HG02759 (cell line): ENCODE measurements around the gene OLIG1.

Experiments
- ATAC-seq: cut with Tn5 transposase; IDR thresholded peaks from one replicate; pipeline ENCODE4 v1.9.1; 2021; ENCODE audit warnings: mild to moderate bottlenecking, moderate library complexity; ENCODE audit not compliant: unreplicated experiment

The OLIG1 gene

GRCh38 chr21:33069994-33070743 is at the start of gene OLIG1:
TSS of gene OLIG1 (plus strand) at chr21:33070141. CDS start at chr21:33070247, 106 bp downstream.
- no peak for ATAC-seq

- ATAC-seq = no peak
These were observed 49.3 kb upstream of the OLIG1 start for GRCh38 chr21:33020558-33021100.

- ATAC-seq = no peak
These were observed 48.8 kb upstream of the OLIG1 start for GRCh38 chr21:33021150-33021549.

DNA sequence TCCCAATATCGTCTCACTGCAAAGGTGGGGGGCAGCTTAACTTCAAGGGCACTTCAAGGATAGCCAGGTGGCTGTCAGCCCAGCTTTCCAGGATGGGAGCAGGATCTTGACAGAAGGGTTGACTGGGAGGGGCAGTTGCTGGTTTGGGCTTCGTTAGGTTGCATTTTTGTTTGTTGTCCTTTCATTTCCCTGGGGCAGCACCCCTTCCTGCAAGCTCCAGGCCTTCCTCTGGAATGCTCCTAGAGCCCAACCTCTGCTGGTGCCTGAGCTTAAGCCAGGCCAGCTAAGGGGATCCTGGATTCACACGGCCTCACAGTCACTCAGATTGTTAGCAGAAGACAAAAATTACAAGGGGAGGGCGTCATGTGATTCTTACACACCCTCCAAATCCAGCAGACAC is 48.3 kb upstream of the OLIG1 start:
- no peak for ATAC-seq

DNA sequence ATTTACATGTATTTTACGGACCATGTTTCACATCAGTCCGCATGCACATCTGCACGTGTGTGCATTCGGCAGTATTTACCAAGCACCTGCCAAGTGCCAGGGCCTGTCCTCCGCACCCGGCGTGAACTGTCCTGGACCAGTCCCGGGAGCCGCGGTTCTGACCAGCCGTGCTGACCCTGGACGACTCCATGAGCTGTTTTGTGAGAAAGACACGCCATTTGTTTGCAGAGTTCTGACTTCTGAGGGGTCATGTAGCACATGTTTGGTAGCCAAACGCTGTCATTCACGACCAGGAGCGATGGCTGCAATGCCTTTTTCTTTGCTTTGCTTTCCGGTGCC is 47.5 kb upstream of the OLIG1 start:
- ATAC-seq = no peak

- no peak for ATAC-seq
These were observed 46.9 kb upstream of the OLIG1 start for GRCh38 chr21:33022828-33023573.

DNA sequence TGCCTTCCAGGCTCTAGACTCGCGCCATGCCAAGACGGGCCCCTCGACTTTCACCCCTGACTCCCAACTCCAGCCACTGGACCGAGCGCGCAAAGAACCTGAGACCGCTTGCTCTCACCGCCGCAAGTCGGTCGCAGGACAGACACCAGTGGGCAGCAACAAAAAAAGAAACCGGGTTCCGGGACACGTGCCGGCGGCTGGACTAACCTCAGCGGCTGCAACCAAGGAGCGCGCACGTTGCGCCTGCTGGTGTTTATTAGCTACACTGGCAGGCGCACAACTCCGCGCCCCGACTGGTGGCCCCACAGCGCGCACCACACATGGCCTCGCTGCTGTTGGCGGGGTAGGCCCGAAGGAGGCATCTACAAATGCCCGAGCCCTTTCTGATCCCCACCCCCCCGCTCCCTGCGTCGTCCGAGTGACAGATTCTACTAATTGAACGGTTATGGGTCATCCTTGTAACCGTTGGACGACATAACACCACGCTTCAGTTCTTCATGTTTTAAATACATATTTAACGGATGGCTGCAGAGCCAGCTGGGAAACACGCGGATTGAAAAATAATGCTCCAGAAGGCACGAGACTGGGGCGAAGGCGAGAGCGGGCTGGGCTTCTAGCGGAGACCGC is 46.3 kb upstream of the OLIG1 start:
- ATAC-seq = no peak

GRCh38 chr21:33024201-33025103 is 45.5 kb upstream of the OLIG1 start:
- ATAC-seq = no peak

GRCh38 chr21:33025106-33025488 is 44.8 kb upstream of the OLIG1 start:
- ATAC-seq = no peak

DNA sequence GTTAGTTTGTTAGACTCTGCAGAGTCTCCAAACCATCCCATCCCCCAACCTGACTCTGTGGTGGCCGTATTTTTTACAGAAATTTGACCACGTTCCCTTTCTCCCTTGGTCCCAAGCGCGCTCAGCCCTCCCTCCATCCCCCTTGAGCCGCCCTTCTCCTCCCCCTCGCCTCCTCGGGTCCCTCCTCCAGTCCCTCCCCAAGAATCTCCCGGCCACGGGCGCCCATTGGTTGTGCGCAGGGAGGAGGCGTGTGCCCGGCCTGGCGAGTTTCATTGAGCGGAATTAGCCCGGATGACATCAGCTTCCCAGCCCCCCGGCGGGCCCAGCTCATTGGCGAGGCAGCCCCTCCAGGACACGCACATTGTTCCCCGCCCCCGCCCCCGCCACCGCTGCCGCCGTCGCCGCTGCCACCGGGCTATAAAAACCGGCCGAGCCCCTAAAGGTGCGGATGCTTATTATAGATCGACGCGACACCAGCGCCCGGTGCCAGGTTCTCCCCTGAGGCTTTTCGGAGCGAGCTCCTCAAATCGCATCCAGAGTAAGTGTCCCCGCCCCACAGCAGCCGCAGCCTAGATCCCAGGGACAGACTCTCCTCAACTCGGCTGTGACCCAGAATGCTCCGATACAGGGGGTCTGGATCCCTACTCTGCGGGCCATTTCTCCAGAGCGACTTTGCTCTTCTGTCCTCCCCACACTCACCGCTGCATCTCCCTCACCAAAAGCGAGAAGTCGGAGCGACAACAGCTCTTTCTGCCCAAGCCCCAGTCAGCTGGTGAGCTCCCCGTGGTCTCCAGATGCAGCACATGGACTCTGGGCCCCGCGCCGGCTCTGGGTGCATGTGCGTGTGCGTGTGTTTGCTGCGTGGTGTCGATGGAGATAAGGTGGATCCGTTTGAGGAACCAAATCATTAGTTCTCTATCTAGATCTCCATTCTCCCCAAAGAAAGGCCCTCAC is 44.2 kb upstream of the OLIG1 start, which contains the start of gene OLIG2:
OLIG2 (plus strand) TSS at position 447 of the 954 bp plus-strand sequence. CDS start 928 bp downstream, outside the sequence.
- ATAC-seq = no peak

DNA sequence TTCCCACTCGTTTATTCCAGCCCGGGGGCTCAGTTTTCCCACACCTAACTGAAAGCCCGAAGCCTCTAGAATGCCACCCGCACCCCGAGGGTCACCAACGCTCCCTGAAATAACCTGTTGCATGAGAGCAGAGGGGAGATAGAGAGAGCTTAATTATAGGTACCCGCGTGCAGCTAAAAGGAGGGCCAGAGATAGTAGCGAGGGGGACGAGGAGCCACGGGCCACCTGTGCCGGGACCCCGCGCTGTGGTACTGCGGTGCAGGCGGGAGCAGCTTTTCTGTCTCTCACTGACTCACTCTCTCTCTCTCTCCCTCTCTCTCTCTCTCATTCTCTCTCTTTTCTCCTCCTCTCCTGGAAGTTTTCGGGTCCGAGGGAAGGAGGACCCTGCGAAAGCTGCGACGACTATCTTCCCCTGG is 43.5 kb upstream of the OLIG1 start:
- ATAC-seq = no peak

DNA sequence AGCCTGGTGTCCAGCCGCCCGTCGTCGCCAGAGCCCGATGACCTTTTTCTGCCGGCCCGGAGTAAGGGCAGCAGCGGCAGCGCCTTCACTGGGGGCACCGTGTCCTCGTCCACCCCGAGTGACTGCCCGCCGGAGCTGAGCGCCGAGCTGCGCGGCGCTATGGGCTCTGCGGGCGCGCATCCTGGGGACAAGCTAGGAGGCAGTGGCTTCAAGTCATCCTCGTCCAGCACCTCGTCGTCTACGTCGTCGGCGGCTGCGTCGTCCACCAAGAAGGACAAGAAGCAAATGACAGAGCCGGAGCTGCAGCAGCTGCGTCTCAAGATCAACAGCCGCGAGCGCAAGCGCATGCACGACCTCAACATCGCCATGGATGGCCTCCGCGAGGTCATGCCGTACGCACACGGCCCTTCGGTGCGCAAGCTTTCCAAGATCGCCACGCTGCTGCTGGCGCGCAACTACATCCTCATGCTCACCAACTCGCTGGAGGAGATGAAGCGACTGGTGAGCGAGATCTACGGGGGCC is 43.0 kb upstream of the OLIG1 start:
- no peak for ATAC-seq

DNA sequence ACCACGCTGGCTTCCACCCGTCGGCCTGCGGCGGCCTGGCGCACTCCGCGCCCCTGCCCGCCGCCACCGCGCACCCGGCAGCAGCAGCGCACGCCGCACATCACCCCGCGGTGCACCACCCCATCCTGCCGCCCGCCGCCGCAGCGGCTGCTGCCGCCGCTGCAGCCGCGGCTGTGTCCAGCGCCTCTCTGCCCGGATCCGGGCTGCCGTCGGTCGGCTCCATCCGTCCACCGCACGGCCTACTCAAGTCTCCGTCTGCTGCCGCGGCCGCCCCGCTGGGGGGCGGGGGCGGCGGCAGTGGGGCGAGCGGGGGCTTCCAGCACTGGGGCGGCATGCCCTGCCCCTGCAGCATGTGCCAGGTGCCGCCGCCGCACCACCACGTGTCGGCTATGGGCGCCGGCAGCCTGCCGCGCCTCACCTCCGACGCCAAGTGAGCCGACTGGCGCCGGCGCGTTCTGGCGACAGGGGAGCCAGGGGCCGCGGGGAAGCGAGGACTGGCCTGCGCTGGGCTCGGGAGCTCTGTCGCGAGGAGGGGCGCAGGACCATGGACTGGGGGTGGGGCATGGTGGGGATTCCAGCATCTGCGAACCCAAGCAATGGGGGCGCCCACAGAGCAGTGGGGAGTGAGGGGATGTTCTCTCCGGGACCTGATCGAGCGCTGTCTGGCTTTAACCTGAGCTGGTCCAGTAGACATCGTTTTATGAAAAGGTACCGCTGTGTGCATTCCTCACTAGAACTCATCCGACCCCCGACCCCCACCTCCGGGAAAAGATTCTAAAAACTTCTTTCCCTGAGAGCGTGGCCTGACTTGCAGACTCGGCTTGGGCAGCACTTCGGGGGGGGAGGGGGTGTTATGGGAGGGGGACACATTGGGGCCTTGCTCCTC is 42.3 kb upstream of the OLIG1 start:
- ATAC-seq = no peak

DNA sequence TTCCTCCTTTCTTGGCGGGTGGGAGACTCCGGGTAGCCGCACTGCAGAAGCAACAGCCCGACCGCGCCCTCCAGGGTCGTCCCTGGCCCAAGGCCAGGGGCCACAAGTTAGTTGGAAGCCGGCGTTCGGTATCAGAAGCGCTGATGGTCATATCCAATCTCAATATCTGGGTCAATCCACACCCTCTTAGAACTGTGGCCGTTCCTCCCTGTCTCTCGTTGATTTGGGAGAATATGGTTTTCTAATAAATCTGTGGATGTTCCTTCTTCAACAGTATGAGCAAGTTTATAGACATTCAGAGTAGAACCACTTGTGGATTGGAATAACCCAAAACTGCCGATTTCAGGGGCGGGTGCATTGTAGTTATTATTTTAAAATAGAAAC is 41.7 kb upstream of the OLIG1 start:
- ATAC-seq = no peak

DNA sequence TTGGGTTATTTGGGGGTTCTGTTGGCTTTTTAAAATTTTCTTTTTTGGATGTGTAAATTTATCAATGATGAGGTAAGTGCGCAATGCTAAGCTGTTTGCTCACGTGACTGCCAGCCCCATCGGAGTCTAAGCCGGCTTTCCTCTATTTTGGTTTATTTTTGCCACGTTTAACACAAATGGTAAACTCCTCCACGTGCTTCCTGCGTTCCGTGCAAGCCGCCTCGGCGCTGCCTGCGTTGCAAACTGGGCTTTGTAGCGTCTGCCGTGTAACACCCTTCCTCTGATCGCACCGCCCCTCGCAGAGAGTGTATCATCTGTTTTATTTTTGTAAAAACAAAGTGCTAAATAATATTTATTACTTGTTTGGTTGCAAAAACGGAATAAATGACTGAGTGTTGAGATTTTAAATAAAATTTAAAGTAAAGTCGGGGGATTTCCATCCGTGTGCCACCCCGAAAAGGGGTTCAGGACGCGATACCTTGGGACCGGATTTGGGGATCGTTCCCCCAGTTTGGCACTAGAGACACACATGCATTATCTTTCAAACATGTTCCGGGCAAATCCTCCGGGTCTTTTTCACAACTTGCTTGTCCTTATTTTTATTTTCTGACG is 41.1 kb upstream of the OLIG1 start:
- ATAC-seq = no peak

DNA sequence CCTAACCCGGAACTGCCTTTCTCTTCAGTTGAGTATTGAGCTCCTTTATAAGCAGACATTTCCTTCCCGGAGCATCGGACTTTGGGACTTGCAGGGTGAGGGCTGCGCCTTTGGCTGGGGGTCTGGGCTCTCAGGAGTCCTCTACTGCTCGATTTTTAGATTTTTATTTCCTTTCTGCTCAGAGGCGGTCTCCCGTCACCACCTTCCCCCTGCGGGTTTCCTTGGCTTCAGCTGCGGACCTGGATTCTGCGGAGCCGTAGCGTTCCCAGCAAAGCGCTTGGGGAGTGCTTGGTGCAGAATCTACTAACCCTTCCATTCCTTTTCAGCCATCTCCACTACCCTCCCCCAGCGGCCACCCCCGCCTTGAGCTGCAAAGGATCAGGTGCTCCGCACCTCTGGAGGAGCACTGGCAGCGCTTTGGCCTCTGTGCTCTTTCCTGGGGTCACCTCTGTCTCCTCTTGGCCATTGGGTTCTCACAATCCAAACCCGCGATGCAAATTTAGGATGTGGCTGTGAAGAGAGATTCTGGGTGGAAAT is 40.5 kb upstream of the OLIG1 start:
- no peak for ATAC-seq

GRCh38 chr21:33029975-33030461 is 39.9 kb upstream of the OLIG1 start:
- no peak for ATAC-seq
